Ovary (tissue), 9 donors: ENCODE data around the gene DYNC2I2. TPM values are rescaled to one million over a fixed set of nuclear protein-coding genes. Genes with fewer than 3 reads are reported as not detected.
"Not testable (repeated sequence)": the region's sequence is repeated elsewhere in the genome, so short reads cannot be mapped to it uniquely, and the experiment has no call there.

Experiments
- DNase-seq, 5 donors: peaks; one replicate each; pipeline ENCODE4 v3.0.0-alpha.2; 2019 to 2020
- H3K27ac ChIP-seq, 2 donors: fragments of 200-600 bp; one replicate each; pipeline versions ENCODE4 v1.5.1 to v1.8.0; 2019 to 2022
- H3K27me3 ChIP-seq: fragments of 200-600 bp; one replicate; pipeline ENCODE4 v1.8.0; 2022
- H3K36me3 ChIP-seq: fragments of 200-600 bp; sonication (generic); one replicate; pipeline ENCODE4 v1.5.1; 2019
- H3K4me1 ChIP-seq: one replicate; pipeline ENCODE4 v1.8.1; 2013; ENCODE audit warnings: mild to moderate bottlenecking, moderate library complexity; ENCODE audit not compliant: insufficient read depth
- H3K4me3 ChIP-seq: fragments of 200-600 bp; sonication (generic); one replicate; pipeline ENCODE4 v1.5.1; 2017
- H3K9me3 ChIP-seq, 2 donors: fragments of 200-600 bp in 1 of 2; sonication (generic) in 1 of 2; one replicate each; pipeline versions ENCODE4 v1.5.1 to v1.8.1; 2013 to 2019; ENCODE audit warnings: mild to moderate bottlenecking in 1 of 2, moderate library complexity in 1 of 2
- CTCF ChIP-seq, 3 donors: fragments of 450-650 bp in 2 of 3; fragments of 200-600 bp in 1 of 3; IDR thresholded peaks; one replicate each; pipeline versions ENCODE4 v1.5.1 to v1.8.0; 2016 to 2022; ENCODE audit warnings: antibody characterized with exemption in 3 of 3, mild to moderate bottlenecking in 1 of 3
- EP300 ChIP-seq: sonication (generic); formaldehyde crosslinking; IDR thresholded peaks from one replicate; pipeline ENCODE4 v1.6.1; 2017; ENCODE audit warnings: antibody characterized with exemption
- POLR2A ChIP-seq: fragments of 450-650 bp; IDR thresholded peaks from one replicate; pipeline ENCODE4 v1.6.1; 2017; ENCODE audit warnings: antibody characterized with exemption, mild to moderate bottlenecking, moderate library complexity
- WGBS, 3 donors: extraction: QIAGEN DNeasy Blood & Tissue Kit in 1 of 3; methylation state at CpG; one replicate each; pipeline versions ENCODE4 v1.1.5 to v1.1.7; 2013 to 2017; 5-methylcytosine and 5-hydroxymethylcytosine counted together
- intact Hi-C, 4 donors: fragments of 100-400 bp; cut with DNase I; formaldehyde crosslinking; loops; one replicate each; pipeline versions ENCODE4 v1.11.0 to v1.15.1; 2022 to 2023
- polyA plus RNA-seq, 2 donors: library from polyadenylated mRNA; stranded (reverse); fragments of 200-250 nt in 1 of 2; fragments of 350-450 nt in 1 of 2; fragmentation: Illumina TruSeq in 1 of 2; extraction: RNeasy Lipid Tissue Mini Kit (QIAGEN cat#74804) in 1 of 2; gene quantifications; one replicate each; pipeline ENCODE4 v1.2.3, GENCODE V29; 2013 to 2014
- total RNA-seq, 7 donors: library from RNA; depleted of rRNA in 2 of 7; stranded (reverse); fragments of >200 nt in 2 of 7; fragmentation: NEBNext Ultra II Directional in 3 of 7; extraction: Animal tissue kit (Norgen Biotek cat#: 25700) in 3 of 7; gene quantifications; one replicate each; pipeline versions ENCODE4 v1.1.0 to v1.2.4, GENCODE V29; 2016 to 2023
- donor health status: DM: no; HTN: no; CAD: no; lungs with moderate emphysema.
- donor health status: DM: no; HTN: no; CAD: no.
- donor health status: Bipolar disorder and iron deficiency.
- donor health status: DM: yes; HTN: yes; CAD: no.
- donor health status: DM: no; HTN: no; CAD: no.
- donor health status: DM: yes; HTN: yes; CAD: no.

DYNC2I2 gene
- total and polyA plus RNA-seq, 9 donors, result 2.0 to 87.5 (median 25.8) TPM

- WGBS, 3 donors, result 88 to 97% (median 92%) methylated on average over 3 of the region's 3 CpGs
- H3K36me3 ChIP-seq, result no peaks in the 10 kb centered on the region
- no peaks in the 10 kb centered on the region for H3K9me3 ChIP-seq
- intact Hi-C loops, result no loop called here
- no peak for TF ChIP-seq EP300
- no peak for TF ChIP-seq CTCF (IDR thresholded peaks at IDR 0.05)
- no peak for TF ChIP-seq POLR2A
- no peaks in the 10 kb centered on the region for H3K27me3 ChIP-seq
- DNase-seq, result no peak
- no peaks in the 10 kb centered on the region for H3K4me1 ChIP-seq
- H3K4me3 ChIP-seq, result no peak overlapping the region
- H3K27ac ChIP-seq, result no peak overlapping the region
These were observed 1.1 kb upstream of the DYNC2I2 start for GRCh38 chr9:128657796-128658195.

GRCh38 chr9:128657344-128657704 is 677 bp upstream of the DYNC2I2 start:
- Histone ChIP-seq H3K9me3 (no peaks in the 10 kb centered on the region), H3K27ac (peak overlapping the region; percentile 93 to 99), H3K4me3 (peak overlapping the region; percentile 61), H3K4me1 (no peaks in the 10 kb centered on the region), H3K36me3 (no peaks in the 10 kb centered on the region), H3K27me3 (no peaks in the 10 kb centered on the region)
- WGBS, 3 donors, result 94 to 97% (median 96%) methylated on average over 13 of the region's 13 CpGs
- no peak for TF ChIP-seq CTCF (IDR thresholded peaks at IDR 0.05)
- TF ChIP-seq POLR2A, result no peak
- TF ChIP-seq EP300, result no peak
- intact Hi-C loops, result no loop called here
- DNase-seq, result no peak

GRCh38 chr9:128654481-128654880 is 2.2 kb downstream of the DYNC2I2 start:
- no peak overlapping the region for H3K27ac ChIP-seq
- intact Hi-C loops, result no loop called here
- no peaks in the 10 kb centered on the region for H3K27me3 ChIP-seq
- 100% methylated on average over 1 of the region's 1 CpG for WGBS, 3 donors
- no peaks in the 10 kb centered on the region for H3K4me1 ChIP-seq
- no peak for DNase-seq
- TF ChIP-seq CTCF (IDR thresholded peaks at IDR 0.05) (no peak), EP300 (no peak), POLR2A (no peak)
- H3K9me3 ChIP-seq, result no peaks in the 10 kb centered on the region
- H3K36me3 ChIP-seq, result no peaks in the 10 kb centered on the region
- H3K4me3 ChIP-seq, result no peak overlapping the region

- Histone ChIP-seq H3K36me3 (no peaks in the 10 kb centered on the region), H3K4me3 (no peak overlapping the region), H3K27me3 (no peaks in the 10 kb centered on the region), H3K27ac (no peak overlapping the region), H3K4me1 (no peaks in the 10 kb centered on the region), H3K9me3 (no peaks in the 10 kb centered on the region)
- TF ChIP-seq CTCF (IDR thresholded peaks at IDR 0.05) (no peak), POLR2A (no peak), EP300 (no peak)
- intact Hi-C loops, result no loop called here
- 92 to 96% (median 93%) methylated on average over 8 of the region's 8 CpGs for WGBS, 3 donors
- no peak for DNase-seq
These were observed 2.7 kb downstream of the DYNC2I2 start for GRCh38 chr9:128653908-128654307.

- H3K9me3 ChIP-seq, result no peaks in the 10 kb centered on the region
- H3K36me3 ChIP-seq, result no peaks in the 10 kb centered on the region
- no peak overlapping the region for H3K4me3 ChIP-seq
- no peak for DNase-seq
- intact Hi-C loops, result no loop called here
- H3K4me1 ChIP-seq, result no peaks in the 10 kb centered on the region
- TF ChIP-seq POLR2A (no peak), CTCF (IDR thresholded peaks at IDR 0.05) (no peak), EP300 (no peak)
- no peak overlapping the region for H3K27ac ChIP-seq
- H3K27me3 ChIP-seq, result no peaks in the 10 kb centered on the region
- WGBS, 3 donors, result 94 to 97% (median 94%) methylated on average over 5 of the region's 5 CpGs
These were observed 4.8 kb downstream of the DYNC2I2 start for GRCh38 chr9:128651798-128652197.

GRCh38 chr9:128648206-128648605 is 8.4 kb downstream of the DYNC2I2 start:
- WGBS, 3 donors, result 91 to 96% (median 93%) methylated on average over 9 of the region's 9 CpGs
- H3K27me3 ChIP-seq, H3K27ac ChIP-seq, H3K4me3 ChIP-seq, intact Hi-C loops, DNase-seq, H3K36me3 ChIP-seq, H3K9me3 ChIP-seq, H3K4me1 ChIP-seq: not testable (repeated sequence)
